Neutrophil (primary cell): ENCODE results near the gene SMURF1.

Source experiments
- H3K27ac ChIP-seq: fragments of 200-600 bp; sonication (generic); 2 replicates; pipeline ENCODE4 v1.5.1; 2016; ENCODE audit warnings: mild to moderate bottlenecking, moderate library complexity
- H3K27me3 ChIP-seq: fragments of 200-600 bp; sonication (generic); 2 replicates; pipeline ENCODE4 v1.6.0; 2016; ENCODE audit warnings: mild to moderate bottlenecking
- H3K36me3 ChIP-seq: fragments of 200-600 bp; sonication (generic); 2 replicates; pipeline ENCODE4 v1.5.1; 2017
- H3K4me1 ChIP-seq, 2 experiments: fragments of 200-600 bp in 1 of 2; sonication (generic) in 1 of 2; 1 replicate in 1 of 2; 2 replicates in 1 of 2; pipeline versions ENCODE4 v1.5.1 to v1.6.1; 2013 to 2016; ENCODE audit warnings: low read depth in 1 of 2, low read length in 1 of 2, mild to moderate bottlenecking in 1 of 2, moderate library complexity in 1 of 2; ENCODE audit not compliant: control insufficient read depth in 1 of 2, insufficient read depth in 1 of 2
- H3K4me3 ChIP-seq, 2 experiments: fragments of 200-600 bp in 1 of 2; sonication (generic) in 1 of 2; 1 replicate in 1 of 2; 2 replicates in 1 of 2; pipeline ENCODE4 v1.5.1; 2013 to 2016; ENCODE audit warnings: low read depth in 1 of 2, low read length in 1 of 2, mild to moderate bottlenecking in 1 of 2, moderate library complexity in 1 of 2
- H3K9me3 ChIP-seq: fragments of 200-600 bp; sonication (generic); 2 replicates; pipeline ENCODE4 v1.5.1; 2016
- TF ChIP-seq, protein P1 (sequence below): fragments of 200-600 bp; sonication (generic); IDR thresholded peaks from 2 replicates; pipeline ENCODE4 v1.5.1; 2016; ENCODE audit warnings: antibody characterized with exemption

SMURF1 gene

DNA sequence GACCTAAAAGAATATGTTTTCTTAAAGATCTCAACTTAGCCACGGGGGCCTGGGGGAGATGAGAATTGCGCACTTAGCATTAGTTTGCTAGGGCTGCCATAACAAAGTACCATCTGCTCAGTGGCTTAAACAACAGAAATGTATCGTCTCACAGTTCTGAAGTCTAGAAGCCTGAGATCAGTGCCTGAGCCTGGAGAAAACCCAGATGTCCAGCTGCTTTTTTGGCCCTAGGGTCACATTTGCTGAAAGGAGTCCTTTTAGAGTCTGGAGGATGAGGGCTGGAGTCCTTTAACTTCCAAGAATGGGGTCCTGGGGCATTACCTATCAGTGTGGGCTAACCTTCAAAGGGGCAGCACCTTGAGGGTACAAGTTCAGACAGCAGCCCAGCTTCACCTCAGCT is 48.2 kb downstream of the SMURF1 start:
- no peak overlapping the region for H3K27ac ChIP-seq
- TF ChIP-seq, protein P1, sequence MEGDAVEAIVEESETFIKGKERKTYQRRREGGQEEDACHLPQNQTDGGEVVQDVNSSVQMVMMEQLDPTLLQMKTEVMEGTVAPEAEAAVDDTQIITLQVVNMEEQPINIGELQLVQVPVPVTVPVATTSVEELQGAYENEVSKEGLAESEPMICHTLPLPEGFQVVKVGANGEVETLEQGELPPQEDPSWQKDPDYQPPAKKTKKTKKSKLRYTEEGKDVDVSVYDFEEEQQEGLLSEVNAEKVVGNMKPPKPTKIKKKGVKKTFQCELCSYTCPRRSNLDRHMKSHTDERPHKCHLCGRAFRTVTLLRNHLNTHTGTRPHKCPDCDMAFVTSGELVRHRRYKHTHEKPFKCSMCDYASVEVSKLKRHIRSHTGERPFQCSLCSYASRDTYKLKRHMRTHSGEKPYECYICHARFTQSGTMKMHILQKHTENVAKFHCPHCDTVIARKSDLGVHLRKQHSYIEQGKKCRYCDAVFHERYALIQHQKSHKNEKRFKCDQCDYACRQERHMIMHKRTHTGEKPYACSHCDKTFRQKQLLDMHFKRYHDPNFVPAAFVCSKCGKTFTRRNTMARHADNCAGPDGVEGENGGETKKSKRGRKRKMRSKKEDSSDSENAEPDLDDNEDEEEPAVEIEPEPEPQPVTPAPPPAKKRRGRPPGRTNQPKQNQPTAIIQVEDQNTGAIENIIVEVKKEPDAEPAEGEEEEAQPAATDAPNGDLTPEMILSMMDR = no peak

DNA sequence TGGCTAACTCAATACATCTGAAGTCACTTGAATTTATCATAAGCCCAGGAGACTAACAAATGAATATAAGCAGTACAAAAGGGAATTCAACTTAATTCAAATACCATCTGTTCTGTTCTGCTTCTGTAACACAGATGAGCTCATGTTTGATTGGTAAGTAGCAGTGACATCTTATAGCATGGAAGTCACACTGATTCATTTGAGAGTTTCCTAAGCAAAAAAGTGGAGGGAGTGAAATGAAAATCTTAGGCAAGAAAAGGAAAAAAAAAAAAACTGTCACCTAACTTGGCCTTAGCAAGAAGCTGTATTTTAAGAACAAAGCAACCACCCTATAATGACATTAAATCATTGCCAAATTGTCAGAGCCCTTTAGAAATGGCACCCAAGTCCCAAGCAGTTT is 49.5 kb downstream of the SMURF1 start:
- H3K4me1 ChIP-seq = no peaks in the 10 kb centered on the region
- no peak overlapping the region for H3K27ac ChIP-seq
- no peaks in the 10 kb centered on the region for H3K27me3 ChIP-seq
- TF ChIP-seq, protein P1 = no peak
- no peaks in the 10 kb centered on the region for H3K36me3 ChIP-seq
- H3K9me3 ChIP-seq = no peaks in the 10 kb centered on the region
- H3K4me3 ChIP-seq = no peak overlapping the region

More for the DNA sequence above, 48.2 kb downstream of the SMURF1 start:
- Histone ChIP-seq H3K4me3 (no peak overlapping the region), H3K36me3 (no peaks in the 10 kb centered on the region), H3K4me1 (no peaks in the 10 kb centered on the region), H3K9me3 (no peaks in the 10 kb centered on the region), H3K27me3 (no peaks in the 10 kb centered on the region)

DNA sequence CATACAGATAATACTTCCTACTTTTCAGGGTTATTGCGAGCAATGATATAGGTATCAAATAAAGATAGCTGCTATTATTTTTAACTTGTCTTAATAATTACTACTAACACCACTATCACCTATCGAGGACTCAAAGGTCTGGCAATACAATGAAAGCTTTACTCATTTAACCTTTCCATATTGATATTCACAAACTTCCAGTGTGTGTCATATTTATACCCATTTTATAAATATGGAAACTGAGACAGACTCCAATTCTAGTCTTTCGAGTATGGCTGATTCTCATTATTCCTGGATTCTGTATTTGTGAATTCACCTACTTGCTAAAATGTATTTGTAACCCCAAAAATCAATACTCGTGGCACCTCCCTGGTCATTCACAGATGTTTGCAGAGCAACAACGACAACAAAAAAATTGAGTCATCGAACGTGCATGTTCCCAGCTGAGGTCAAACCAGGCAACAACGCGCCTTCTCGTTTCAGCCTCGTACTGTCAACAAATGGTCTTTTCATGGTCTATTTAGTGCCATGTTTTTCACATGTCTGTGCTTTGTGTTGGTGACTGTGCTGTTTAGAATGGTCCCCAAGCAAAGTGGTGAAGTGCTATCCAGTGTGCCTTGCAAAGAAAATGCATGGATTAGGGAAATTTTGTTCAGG is 51.7 kb downstream of the SMURF1 start:
- H3K27ac ChIP-seq = no peak overlapping the region
- TF ChIP-seq, protein P1 = no peak
- no peak overlapping the region for H3K4me3 ChIP-seq
- H3K4me1 ChIP-seq = no peaks in the 10 kb centered on the region
- no peaks in the 10 kb centered on the region for H3K9me3 ChIP-seq
- H3K36me3 ChIP-seq = no peaks in the 10 kb centered on the region
- no peaks in the 10 kb centered on the region for H3K27me3 ChIP-seq

DNA sequence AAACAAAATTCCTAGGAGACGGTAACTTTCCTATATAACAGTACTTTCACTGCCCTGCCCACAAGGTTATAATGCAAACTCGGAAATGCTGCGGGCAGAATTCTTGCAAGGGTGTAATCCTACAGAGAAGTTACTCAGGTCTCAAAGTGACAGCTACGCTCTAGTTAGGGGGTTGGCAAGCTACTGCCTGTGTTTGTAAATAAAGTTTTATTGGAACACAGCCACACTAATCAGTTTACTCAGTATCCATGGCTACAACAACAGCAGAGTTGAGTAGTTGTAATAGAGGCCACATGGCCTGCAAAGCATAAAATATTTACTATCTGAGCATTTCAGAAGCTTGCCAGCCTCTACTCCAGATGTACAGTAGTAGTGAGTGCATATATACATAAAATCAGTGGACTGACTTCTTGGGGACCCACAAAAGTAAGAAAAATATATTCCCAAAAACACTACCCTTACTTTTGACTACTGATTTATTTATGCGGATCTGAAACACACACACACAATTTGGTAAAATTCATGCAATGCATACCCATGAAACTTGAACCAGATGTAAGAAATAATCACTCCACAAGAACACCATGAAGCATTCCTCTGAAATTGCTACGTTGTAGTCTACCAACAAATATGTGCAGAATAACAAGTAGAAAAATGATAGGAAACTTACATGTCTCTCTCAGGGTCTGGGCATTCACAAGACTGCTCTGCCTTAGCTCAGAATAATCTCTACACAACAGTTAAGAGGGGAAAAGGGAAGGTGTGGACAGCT is 53.0 kb downstream of the SMURF1 start:
- no peak overlapping the region for H3K27ac ChIP-seq
- no peaks in the 10 kb centered on the region for H3K36me3 ChIP-seq
- TF ChIP-seq, protein P1 = no peak
- no peaks in the 10 kb centered on the region for H3K27me3 ChIP-seq
- no peak overlapping the region for H3K4me3 ChIP-seq
- H3K4me1 ChIP-seq = no peaks in the 10 kb centered on the region
- H3K9me3 ChIP-seq = no peaks in the 10 kb centered on the region

DNA sequence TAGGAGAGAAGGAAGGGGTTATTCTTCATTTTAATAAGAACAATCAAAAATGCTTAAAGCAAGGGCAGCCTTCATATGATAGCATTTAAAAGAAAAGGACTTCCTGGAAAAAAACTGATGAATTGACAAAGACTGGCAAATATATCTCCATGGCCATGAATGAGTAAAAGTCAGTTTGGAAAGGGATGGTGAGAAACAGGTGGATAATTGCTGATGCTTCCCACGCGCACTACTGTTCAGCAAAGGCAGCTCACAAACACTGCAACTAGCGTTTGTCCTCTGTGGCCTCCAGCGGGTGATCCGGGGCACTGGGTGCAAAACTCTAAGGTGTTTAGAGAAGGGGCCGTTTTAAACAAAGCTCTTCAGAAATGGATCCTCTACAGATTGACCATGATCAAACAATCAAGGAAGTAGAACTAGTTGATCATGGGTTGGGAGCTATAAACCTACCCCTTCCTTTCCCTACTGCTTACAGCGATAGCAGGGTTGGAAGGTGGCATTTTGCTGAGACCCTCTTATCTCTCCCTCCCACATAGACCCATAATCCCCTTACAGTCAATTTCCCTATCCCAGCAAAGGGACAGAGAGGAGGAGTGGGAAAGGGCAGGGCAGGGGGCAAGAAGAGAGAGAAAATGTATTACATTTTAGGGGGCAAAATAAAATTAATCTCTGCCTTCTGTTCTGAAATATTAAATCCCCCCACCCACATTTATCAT is 53.8 kb downstream of the SMURF1 start:
- no peak overlapping the region for H3K27ac ChIP-seq
- no peaks in the 10 kb centered on the region for H3K4me1 ChIP-seq
- no peaks in the 10 kb centered on the region for H3K27me3 ChIP-seq
- TF ChIP-seq, protein P1 = no peak
- no peak overlapping the region for H3K4me3 ChIP-seq
- H3K36me3 ChIP-seq = no peaks in the 10 kb centered on the region
- no peaks in the 10 kb centered on the region for H3K9me3 ChIP-seq
